ENCODE data around the gene PITPNM3. TPM values are rescaled to one million over a fixed set of nuclear protein-coding genes. Genes with fewer than 3 reads are reported as not detected.

Gene PITPNM3
- total RNA-seq, 4 donors from 2014 or later = 0.13 to 0.87 (median 0.41) TPM

DNA sequence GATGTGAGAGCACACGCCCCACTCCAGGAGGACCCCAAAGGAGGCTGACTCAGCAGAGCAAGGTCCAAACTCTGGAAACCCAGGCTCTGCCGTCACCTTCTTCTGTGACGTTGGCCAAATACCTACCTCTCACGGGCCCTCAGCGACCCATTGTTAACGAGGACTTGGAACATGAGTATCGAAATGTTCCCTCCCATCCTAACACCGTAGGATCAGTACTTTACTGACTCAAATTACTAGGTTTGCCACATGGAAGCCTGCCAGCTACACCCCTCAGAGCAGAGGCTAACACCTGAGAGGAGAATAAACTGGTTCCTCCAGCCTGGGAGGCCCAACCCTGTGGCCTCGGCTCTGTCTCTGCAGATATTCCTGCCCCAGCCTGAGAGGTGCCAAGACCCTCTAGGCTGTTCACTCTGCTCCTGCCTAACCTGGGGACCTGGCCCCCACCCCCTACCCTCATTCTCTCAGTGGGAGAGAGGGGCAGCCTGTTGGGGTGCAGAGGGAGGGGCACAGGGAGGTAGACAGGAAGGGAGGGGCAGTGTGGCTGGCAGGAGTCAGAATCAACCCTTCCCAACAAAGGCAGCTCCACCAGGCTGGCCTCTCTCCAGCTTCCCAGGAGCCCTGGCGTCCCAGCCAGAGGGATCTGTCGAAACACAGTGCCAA lies 4.4 kb downstream of the PITPNM3 start:
- Histone ChIP-seq H3K27me3 (peaks cover 29 to 37% (median 31%) of the 10 kb centered on the region in 3 donors), H3K4me3 (no peak overlapping the region), H3K9me3 (no peaks in the 10 kb centered on the region), H3K27ac (no peak overlapping the region), H3K4me1 (peaks cover 6 to 7% of the 10 kb centered on the region in 2 donors), H3K36me3 (no peaks in the 10 kb centered on the region)
- DNase-seq = no peak
- in situ Hi-C loops (cut with MboI; ENCODE audit: low sequenced_read_pairs in 4 of 4) (no loop called here), intact Hi-C loops (cut with DNase I; ENCODE audit: low total_unique reads) (loop anchor here (10.0 kb wide), 1 partner anchor 77 kb away; no protein-coding TSS in a partner anchor)
- no peak for ATAC-seq
- TF ChIP-seq, protein P1, sequence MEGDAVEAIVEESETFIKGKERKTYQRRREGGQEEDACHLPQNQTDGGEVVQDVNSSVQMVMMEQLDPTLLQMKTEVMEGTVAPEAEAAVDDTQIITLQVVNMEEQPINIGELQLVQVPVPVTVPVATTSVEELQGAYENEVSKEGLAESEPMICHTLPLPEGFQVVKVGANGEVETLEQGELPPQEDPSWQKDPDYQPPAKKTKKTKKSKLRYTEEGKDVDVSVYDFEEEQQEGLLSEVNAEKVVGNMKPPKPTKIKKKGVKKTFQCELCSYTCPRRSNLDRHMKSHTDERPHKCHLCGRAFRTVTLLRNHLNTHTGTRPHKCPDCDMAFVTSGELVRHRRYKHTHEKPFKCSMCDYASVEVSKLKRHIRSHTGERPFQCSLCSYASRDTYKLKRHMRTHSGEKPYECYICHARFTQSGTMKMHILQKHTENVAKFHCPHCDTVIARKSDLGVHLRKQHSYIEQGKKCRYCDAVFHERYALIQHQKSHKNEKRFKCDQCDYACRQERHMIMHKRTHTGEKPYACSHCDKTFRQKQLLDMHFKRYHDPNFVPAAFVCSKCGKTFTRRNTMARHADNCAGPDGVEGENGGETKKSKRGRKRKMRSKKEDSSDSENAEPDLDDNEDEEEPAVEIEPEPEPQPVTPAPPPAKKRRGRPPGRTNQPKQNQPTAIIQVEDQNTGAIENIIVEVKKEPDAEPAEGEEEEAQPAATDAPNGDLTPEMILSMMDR (IDR thresholded peaks at IDR 0.05 in 4 of 5, conservative IDR thresholded peaks at IDR 0.05 in 1 of 5) = no peak
- no peak for TF ChIP-seq POLR2A (IDR thresholded peaks at IDR 0.05)

GRCh38 chr17:6551356-6551755 lies 5.0 kb downstream of the PITPNM3 start:
- ATAC-seq (no peak), DNase-seq (no peak)
- no peak for TF ChIP-seq POLR2A (IDR thresholded peaks at IDR 0.05)
- no peaks in the 10 kb centered on the region for H3K9me3 ChIP-seq
- H3K4me3 ChIP-seq = no peak overlapping the region
- no peak overlapping the region for H3K27ac ChIP-seq
- in situ Hi-C loops (cut with MboI; ENCODE audit: low sequenced_read_pairs in 4 of 4) (no loop called here), intact Hi-C loops (cut with DNase I; ENCODE audit: low total_unique reads) (loop anchor here (10.0 kb wide), 1 partner anchor 77 kb away; no protein-coding TSS in a partner anchor)
- peaks cover 6 to 7% of the 10 kb centered on the region in 2 donors for H3K4me1 ChIP-seq
- no peaks in the 10 kb centered on the region for H3K36me3 ChIP-seq
- H3K27me3 ChIP-seq = peaks cover 29 to 34% (median 31%) of the 10 kb centered on the region in 3 donors

- no peak for ATAC-seq
- no peaks in the 10 kb centered on the region for H3K9me3 ChIP-seq
- TF ChIP-seq POLR2A (IDR thresholded peaks at IDR 0.05) = no peak
- TF ChIP-seq, protein P1 (IDR thresholded peaks at IDR 0.05 in 4 of 5, conservative IDR thresholded peaks at IDR 0.05 in 1 of 5) = no peak
- in situ Hi-C loops (cut with MboI; ENCODE audit: low sequenced_read_pairs in 4 of 4) = no loop called here
- H3K36me3 ChIP-seq = no peaks in the 10 kb centered on the region
- peaks cover 13 to 17% (median 16%) of the 10 kb centered on the region in 3 donors for H3K27me3 ChIP-seq
- no peak overlapping the region for H3K4me3 ChIP-seq
- no peak for DNase-seq
- H3K4me1 ChIP-seq = no peaks in the 10 kb centered on the region
- intact Hi-C loops (cut with DNase I; ENCODE audit: low total_unique reads) = loop anchor here (10.0 kb wide), 1 partner anchor 75 kb away; no protein-coding TSS in a partner anchor
- H3K27ac ChIP-seq = no peak overlapping the region
Observed at GRCh38 chr17:6549384-6550036, 6.8 kb downstream of the PITPNM3 start.

GRCh38 chr17:6548578-6549330 lies 7.6 kb downstream of the PITPNM3 start:
- H3K4me1 ChIP-seq = no peaks in the 10 kb centered on the region
- H3K9me3 ChIP-seq = no peaks in the 10 kb centered on the region
- ATAC-seq = no peak
- no peak overlapping the region for H3K4me3 ChIP-seq
- TF ChIP-seq, protein P1 (IDR thresholded peaks at IDR 0.05 in 4 of 5, conservative IDR thresholded peaks at IDR 0.05 in 1 of 5) = no peak
- TF ChIP-seq POLR2A (IDR thresholded peaks at IDR 0.05) = no peak
- intact Hi-C loops (cut with DNase I; ENCODE audit: low total_unique reads) = no loop called here
- in situ Hi-C loops (cut with MboI; ENCODE audit: low sequenced_read_pairs in 4 of 4) = no loop called here
- no peaks in the 10 kb centered on the region for H3K36me3 ChIP-seq
- H3K27ac ChIP-seq = no peak overlapping the region
- peaks cover 7 to 10% (median 9%) of the 10 kb centered on the region in 3 donors for H3K27me3 ChIP-seq
- DNase-seq = no peak

- H3K4me3 ChIP-seq = no peak overlapping the region
- H3K27ac ChIP-seq = no peak overlapping the region
- H3K9me3 ChIP-seq = no peaks in the 10 kb centered on the region
- TF ChIP-seq POLR2A (IDR thresholded peaks at IDR 0.05) = no peak
- TF ChIP-seq, protein P1 (IDR thresholded peaks at IDR 0.05 in 4 of 5, conservative IDR thresholded peaks at IDR 0.05 in 1 of 5) = no peak
- DNase-seq (no peak), ATAC-seq (no peak)
- in situ Hi-C loops (cut with MboI; ENCODE audit: low sequenced_read_pairs in 4 of 4) (no loop called here), intact Hi-C loops (cut with DNase I; ENCODE audit: low total_unique reads) (no loop called here)
- peaks cover under 1 to 3% (median 2%) of the 10 kb centered on the region in 3 donors for H3K27me3 ChIP-seq
- no peaks in the 10 kb centered on the region for H3K36me3 ChIP-seq
- no peaks in the 10 kb centered on the region for H3K4me1 ChIP-seq
Observed at GRCh38 chr17:6548034-6548433, 8.3 kb downstream of the PITPNM3 start.
